NCI-H187 (cell line): ENCODE results near the gene CNBP.

ENCODE experiments used
- DNase-seq, 2 experiments: peaks; one replicate each; lab custom pipeline; 2025; lab: John Stamatoyannopoulos, UW

Gene CNBP

GRCh38 chr3:129130291-129130813 lies 53.3 kb downstream of the CNBP start:
- no peak for DNase-seq

GRCh38 chr3:129128357-129129155 lies 55.1 kb downstream of the CNBP start:
- no peak for DNase-seq

GRCh38 chr3:129126726-129127280 lies 56.9 kb downstream of the CNBP start:
- no peak for DNase-seq

- no peak for DNase-seq
Observed at GRCh38 chr3:129123314-129124060, 60.2 kb downstream of the CNBP start.

- DNase-seq, result no peak
Observed at GRCh38 chr3:129122412-129123011, 61.2 kb downstream of the CNBP start.

- DNase-seq, result peak in 1 of 2 experiments; percentile 12
Observed at GRCh38 chr3:129121792-129122411, 61.8 kb downstream of the CNBP start, which contains the start of gene RAB43. Gene RAB43, minus strand, starts transcription at chr3:129121804. Its CDS starts 315 bp downstream, at chr3:129121489.

- no peak for DNase-seq
Observed at GRCh38 chr3:129121016-129121791, 62.5 kb downstream of the CNBP start.

- DNase-seq, result no peak
Observed at GRCh38 chr3:129120254-129121004, 63.3 kb downstream of the CNBP start.

GRCh38 chr3:129119365-129120100 lies 64.2 kb downstream of the CNBP start:
- no peak for DNase-seq

GRCh38 chr3:129118745-129119144 lies 65.0 kb downstream of the CNBP start:
- DNase-seq, result no peak
